NB4 (cell line): ENCODE results near the gene ETV6.

ENCODE experiments used
- DNase-seq: peaks from one replicate; pipeline ENCODE4 v3.0.0; 2010; ENCODE audit warnings: low read depth
- H3K4me3 ChIP-seq: one replicate; pipeline ENCODE4 v1.5.1; 2011; ENCODE audit warnings: mild to moderate bottlenecking, low read depth, low read length, moderate library complexity
- MYC ChIP-seq: IDR thresholded peaks from 2 replicates; pipeline ENCODE4 v1.6.1; 2011; ENCODE audit warnings: low read depth, low read length
- POLR2A ChIP-seq: IDR thresholded peaks from 2 replicates; pipeline ENCODE4 v1.6.1; 2011; ENCODE audit warnings: mild to moderate bottlenecking; ENCODE audit not compliant: insufficient read length; ENCODE audit errors: extremely low read depth
- TF ChIP-seq, protein P1 (sequence below): IDR thresholded peaks from one replicate; pipeline ENCODE4 v1.5.1; 2012; ENCODE audit warnings: low read depth, low read length
- TF ChIP-seq, protein P2 (sequence below): IDR thresholded peaks from 2 replicates; pipeline ENCODE4 v1.6.1; 2011; ENCODE audit warnings: low read depth, low read length

Gene ETV6

GRCh38 chr12:11787437-11787836, 138.0 kb downstream of the ETV6 start:
- TF ChIP-seq MYC (no peak), POLR2A (no peak)
- TF ChIP-seq, protein P1, sequence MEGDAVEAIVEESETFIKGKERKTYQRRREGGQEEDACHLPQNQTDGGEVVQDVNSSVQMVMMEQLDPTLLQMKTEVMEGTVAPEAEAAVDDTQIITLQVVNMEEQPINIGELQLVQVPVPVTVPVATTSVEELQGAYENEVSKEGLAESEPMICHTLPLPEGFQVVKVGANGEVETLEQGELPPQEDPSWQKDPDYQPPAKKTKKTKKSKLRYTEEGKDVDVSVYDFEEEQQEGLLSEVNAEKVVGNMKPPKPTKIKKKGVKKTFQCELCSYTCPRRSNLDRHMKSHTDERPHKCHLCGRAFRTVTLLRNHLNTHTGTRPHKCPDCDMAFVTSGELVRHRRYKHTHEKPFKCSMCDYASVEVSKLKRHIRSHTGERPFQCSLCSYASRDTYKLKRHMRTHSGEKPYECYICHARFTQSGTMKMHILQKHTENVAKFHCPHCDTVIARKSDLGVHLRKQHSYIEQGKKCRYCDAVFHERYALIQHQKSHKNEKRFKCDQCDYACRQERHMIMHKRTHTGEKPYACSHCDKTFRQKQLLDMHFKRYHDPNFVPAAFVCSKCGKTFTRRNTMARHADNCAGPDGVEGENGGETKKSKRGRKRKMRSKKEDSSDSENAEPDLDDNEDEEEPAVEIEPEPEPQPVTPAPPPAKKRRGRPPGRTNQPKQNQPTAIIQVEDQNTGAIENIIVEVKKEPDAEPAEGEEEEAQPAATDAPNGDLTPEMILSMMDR = no peak
- TF ChIP-seq, protein P2, sequence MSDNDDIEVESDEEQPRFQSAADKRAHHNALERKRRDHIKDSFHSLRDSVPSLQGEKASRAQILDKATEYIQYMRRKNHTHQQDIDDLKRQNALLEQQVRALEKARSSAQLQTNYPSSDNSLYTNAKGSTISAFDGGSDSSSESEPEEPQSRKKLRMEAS = no peak
- no peak overlapping the region for H3K4me3 ChIP-seq
- DNase-seq = no peak

GRCh38 chr12:11787933-11788849, 138.7 kb downstream of the ETV6 start:
- no peak overlapping the region for H3K4me3 ChIP-seq
- TF ChIP-seq MYC = no peak
- TF ChIP-seq POLR2A = no peak
- TF ChIP-seq, protein P1 = no peak
- TF ChIP-seq, protein P2 = no peak
- DNase-seq = no peak

DNA sequence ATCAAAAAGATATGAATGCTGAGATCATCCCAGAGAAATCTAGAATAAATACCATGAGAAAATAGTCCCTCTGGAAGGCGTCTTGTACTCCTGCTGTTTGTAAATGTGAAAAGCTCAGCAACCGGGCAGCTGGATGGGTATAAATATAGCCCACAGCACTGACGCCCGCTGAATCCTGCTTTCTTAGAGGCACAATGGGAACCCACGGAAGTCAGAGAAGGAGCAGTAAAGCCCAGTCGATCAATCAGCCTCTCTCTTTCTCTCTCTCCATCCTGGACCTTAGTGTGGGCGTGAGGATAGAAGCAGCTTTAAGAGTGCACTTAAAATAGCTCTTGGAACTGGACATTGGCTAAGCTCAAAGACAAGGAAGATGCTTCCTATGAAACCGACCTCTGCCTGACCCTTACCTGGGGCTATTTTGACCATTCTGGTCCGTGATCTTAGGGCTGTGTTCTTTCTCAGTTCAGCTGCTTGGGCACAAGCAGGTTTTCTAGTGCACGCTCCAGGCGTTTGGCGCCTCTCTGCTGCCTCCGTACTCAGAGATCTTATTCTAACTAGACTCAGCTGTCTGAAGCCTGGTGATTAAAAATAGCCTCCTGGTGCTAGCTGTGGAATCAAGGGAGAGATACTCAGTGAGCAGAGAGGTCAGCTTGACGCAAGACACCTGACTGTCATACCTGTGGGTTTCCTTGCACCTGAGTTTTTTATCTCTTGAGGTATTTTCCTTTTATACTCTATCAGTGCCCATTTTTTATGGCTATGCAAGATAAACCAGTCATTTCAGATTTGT, 144.6 kb downstream of the ETV6 start:
- DNase-seq = no peak
- H3K4me3 ChIP-seq = no peak overlapping the region
- TF ChIP-seq, protein P1 = no peak
- TF ChIP-seq POLR2A (no peak), MYC (no peak)
- TF ChIP-seq, protein P2 = no peak

- no peak for DNase-seq
- TF ChIP-seq, protein P1 = no peak
- no peak for TF ChIP-seq POLR2A
- no peak for TF ChIP-seq MYC
- TF ChIP-seq, protein P2 = no peak
- no peak overlapping the region for H3K4me3 ChIP-seq
These were observed 145.3 kb downstream of the ETV6 start for GRCh38 chr12:11794751-11795150.

GRCh38 chr12:11795192-11795912, 145.9 kb downstream of the ETV6 start:
- H3K4me3 ChIP-seq = no peak overlapping the region
- TF ChIP-seq MYC (no peak), POLR2A (no peak)
- TF ChIP-seq, protein P2 = no peak
- TF ChIP-seq, protein P1 = no peak
- no peak for DNase-seq
